GM13976 (cell line): ENCODE data around the gene EIF4EBP2.

ENCODE experiments used
- DNase-seq: peaks from one replicate; pipeline ENCODE4 v3.0.0; 2012; ENCODE audit warnings: low spot score
- CTCF ChIP-seq: IDR thresholded peaks from 2 replicates; pipeline ENCODE4 v1.5.1; 2012; ENCODE audit warnings: borderline replicate concordance, mild to moderate bottlenecking; ENCODE audit not compliant: insufficient read depth; ENCODE audit errors: extremely low read depth, missing control alignments, control extremely low read depth
- in situ Hi-C: fragments of 300-500 bp; cut with MboI; formaldehyde crosslinking; loops from one replicate; pipeline ENCODE4 v1.12.0; 2022; ENCODE audit warnings: low sequenced_read_pairs, mixed read lengths, inconsistent platforms; ENCODE audit not compliant: unreplicated experiment

EIF4EBP2 gene

GRCh38 chr10:70399177-70399576, 4.8 kb upstream of the EIF4EBP2 start:
- in situ Hi-C loops, result no loop called here
- no peak for TF ChIP-seq CTCF
- DNase-seq, result no peak

GRCh38 chr10:70403483-70404035, 386 bp upstream of the EIF4EBP2 start:
- no peak for DNase-seq
- no peak for TF ChIP-seq CTCF
- in situ Hi-C loops, result no loop called here

GRCh38 chr10:70404787-70405036, 767 bp downstream of the EIF4EBP2 start:
- in situ Hi-C loops, result no loop called here
- DNase-seq, result no peak
- TF ChIP-seq CTCF, result no peak

- in situ Hi-C loops, result no loop called here
- DNase-seq, result peak; percentile 66
- no peak for TF ChIP-seq CTCF
These were observed 1.3 kb downstream of the EIF4EBP2 start for GRCh38 chr10:70405037-70405824.

GRCh38 chr10:70409772-70410171, 5.8 kb downstream of the EIF4EBP2 start:
- TF ChIP-seq CTCF, result no peak
- no peak for DNase-seq
- in situ Hi-C loops, result no loop called here

- in situ Hi-C loops, result no loop called here
- no peak for DNase-seq
- no peak for TF ChIP-seq CTCF
These were observed 6.7 kb downstream of the EIF4EBP2 start for GRCh38 chr10:70410608-70411007.

- TF ChIP-seq CTCF, result no peak
- no peak for DNase-seq
- in situ Hi-C loops, result no loop called here
These were observed 8.4 kb downstream of the EIF4EBP2 start for GRCh38 chr10:70412356-70412755.
